Measurements from ENCODE around the gene G3BP1. TPM values are rescaled to one million over a fixed set of nuclear protein-coding genes. Genes with fewer than 3 reads are reported as not detected.

Gene G3BP1
- total and polyA plus RNA-seq, 9 of the 15 experiments (the other 6 are each of a cell fraction or from before 2014, with no cell fraction given), result 54.7 to 264 (median 105) TPM

DNA sequence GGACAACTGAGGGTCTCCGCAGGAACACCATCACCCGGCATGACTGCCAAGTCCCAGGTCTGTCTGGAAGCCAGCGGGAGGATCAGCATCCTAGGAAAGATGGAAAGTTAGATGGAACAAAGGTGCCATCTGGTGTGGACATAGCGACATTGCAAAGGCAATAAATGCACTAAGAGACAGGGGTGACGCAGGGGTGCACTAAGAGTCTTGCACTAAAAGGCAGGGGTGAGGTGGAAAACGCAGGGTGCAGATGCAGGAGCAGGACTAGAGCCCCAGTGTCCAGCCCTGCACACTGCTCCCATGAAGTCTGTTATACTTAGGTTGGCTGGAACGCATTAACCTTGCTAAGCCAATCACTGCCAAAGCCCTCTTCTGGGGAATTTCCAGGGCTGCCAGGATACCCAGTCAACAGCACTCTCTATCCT, 28.9 kb upstream of the G3BP1 start (continued):
- TF ChIP-seq, protein P1, sequence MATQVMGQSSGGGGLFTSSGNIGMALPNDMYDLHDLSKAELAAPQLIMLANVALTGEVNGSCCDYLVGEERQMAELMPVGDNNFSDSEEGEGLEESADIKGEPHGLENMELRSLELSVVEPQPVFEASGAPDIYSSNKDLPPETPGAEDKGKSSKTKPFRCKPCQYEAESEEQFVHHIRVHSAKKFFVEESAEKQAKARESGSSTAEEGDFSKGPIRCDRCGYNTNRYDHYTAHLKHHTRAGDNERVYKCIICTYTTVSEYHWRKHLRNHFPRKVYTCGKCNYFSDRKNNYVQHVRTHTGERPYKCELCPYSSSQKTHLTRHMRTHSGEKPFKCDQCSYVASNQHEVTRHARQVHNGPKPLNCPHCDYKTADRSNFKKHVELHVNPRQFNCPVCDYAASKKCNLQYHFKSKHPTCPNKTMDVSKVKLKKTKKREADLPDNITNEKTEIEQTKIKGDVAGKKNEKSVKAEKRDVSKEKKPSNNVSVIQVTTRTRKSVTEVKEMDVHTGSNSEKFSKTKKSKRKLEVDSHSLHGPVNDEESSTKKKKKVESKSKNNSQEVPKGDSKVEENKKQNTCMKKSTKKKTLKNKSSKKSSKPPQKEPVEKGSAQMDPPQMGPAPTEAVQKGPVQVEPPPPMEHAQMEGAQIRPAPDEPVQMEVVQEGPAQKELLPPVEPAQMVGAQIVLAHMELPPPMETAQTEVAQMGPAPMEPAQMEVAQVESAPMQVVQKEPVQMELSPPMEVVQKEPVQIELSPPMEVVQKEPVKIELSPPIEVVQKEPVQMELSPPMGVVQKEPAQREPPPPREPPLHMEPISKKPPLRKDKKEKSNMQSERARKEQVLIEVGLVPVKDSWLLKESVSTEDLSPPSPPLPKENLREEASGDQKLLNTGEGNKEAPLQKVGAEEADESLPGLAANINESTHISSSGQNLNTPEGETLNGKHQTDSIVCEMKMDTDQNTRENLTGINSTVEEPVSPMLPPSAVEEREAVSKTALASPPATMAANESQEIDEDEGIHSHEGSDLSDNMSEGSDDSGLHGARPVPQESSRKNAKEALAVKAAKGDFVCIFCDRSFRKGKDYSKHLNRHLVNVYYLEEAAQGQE (IDR thresholded peaks at IDR 0.05; ENCODE audit: borderline replicate concordance), result peak; percentile 52
- TF ChIP-seq, protein P1 (CRISPR knock-in tag; IDR thresholded peaks at IDR 0.05; ENCODE audit: low read depth), result no peak
- TF ChIP-seq, protein P2, sequence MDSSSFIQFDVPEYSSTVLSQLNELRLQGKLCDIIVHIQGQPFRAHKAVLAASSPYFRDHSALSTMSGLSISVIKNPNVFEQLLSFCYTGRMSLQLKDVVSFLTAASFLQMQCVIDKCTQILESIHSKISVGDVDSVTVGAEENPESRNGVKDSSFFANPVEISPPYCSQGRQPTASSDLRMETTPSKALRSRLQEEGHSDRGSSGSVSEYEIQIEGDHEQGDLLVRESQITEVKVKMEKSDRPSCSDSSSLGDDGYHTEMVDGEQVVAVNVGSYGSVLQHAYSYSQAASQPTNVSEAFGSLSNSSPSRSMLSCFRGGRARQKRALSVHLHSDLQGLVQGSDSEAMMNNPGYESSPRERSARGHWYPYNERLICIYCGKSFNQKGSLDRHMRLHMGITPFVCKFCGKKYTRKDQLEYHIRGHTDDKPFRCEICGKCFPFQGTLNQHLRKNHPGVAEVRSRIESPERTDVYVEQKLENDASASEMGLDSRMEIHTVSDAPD (CRISPR knock-in tag; IDR thresholded peaks at IDR 0.05), result no peak
- TF ChIP-seq STAG1 (CRISPR knock-in tag; IDR thresholded peaks at IDR 0.05; ENCODE audit: borderline replicate concordance) (peak; percentile 19; the same call in 1 of the 2 replicates), BRD4 (IDR thresholded peaks at IDR 0.05) (no peak)
- TF ChIP-seq, protein P3, sequence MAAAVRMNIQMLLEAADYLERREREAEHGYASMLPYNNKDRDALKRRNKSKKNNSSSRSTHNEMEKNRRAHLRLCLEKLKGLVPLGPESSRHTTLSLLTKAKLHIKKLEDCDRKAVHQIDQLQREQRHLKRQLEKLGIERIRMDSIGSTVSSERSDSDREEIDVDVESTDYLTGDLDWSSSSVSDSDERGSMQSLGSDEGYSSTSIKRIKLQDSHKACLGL (CRISPR knock-in tag; IDR thresholded peaks at IDR 0.05; ENCODE audit: borderline replicate concordance, poor library complexity, severe bottlenecking), result no peak
- TF ChIP-seq, protein P4, sequence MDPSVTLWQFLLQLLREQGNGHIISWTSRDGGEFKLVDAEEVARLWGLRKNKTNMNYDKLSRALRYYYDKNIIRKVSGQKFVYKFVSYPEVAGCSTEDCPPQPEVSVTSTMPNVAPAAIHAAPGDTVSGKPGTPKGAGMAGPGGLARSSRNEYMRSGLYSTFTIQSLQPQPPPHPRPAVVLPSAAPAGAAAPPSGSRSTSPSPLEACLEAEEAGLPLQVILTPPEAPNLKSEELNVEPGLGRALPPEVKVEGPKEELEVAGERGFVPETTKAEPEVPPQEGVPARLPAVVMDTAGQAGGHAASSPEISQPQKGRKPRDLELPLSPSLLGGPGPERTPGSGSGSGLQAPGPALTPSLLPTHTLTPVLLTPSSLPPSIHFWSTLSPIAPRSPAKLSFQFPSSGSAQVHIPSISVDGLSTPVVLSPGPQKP (CRISPR knock-in tag; IDR thresholded peaks at IDR 0.05), result no peak

All from K562 (cell line).